GM19238 (cell line): Measurements from ENCODE around the gene CADPS.

Experiments
- DNase-seq: peaks from one replicate; pipeline ENCODE4 v3.0.0; 2011; ENCODE audit warnings: low spot score; ENCODE audit not compliant: insufficient read length

The CADPS gene

GRCh38 chr3:62376906-62377877 lies 498.0 kb downstream of the CADPS start:
- DNase-seq: no peak

DNA sequence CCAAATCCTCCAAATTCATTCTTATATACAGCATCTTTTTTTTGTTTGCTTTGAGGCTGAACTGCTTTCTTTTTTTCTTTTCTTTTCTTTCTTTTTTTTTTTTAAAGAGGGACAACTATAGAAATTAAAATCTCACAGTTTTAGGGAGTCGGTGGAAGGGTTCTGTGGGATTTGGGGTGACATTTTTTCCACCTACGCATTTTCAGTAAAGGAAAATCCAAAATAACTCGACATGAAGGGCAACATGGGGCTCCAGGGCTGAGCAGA lies 498.8 kb downstream of the CADPS start:
- DNase-seq: no peak

DNA sequence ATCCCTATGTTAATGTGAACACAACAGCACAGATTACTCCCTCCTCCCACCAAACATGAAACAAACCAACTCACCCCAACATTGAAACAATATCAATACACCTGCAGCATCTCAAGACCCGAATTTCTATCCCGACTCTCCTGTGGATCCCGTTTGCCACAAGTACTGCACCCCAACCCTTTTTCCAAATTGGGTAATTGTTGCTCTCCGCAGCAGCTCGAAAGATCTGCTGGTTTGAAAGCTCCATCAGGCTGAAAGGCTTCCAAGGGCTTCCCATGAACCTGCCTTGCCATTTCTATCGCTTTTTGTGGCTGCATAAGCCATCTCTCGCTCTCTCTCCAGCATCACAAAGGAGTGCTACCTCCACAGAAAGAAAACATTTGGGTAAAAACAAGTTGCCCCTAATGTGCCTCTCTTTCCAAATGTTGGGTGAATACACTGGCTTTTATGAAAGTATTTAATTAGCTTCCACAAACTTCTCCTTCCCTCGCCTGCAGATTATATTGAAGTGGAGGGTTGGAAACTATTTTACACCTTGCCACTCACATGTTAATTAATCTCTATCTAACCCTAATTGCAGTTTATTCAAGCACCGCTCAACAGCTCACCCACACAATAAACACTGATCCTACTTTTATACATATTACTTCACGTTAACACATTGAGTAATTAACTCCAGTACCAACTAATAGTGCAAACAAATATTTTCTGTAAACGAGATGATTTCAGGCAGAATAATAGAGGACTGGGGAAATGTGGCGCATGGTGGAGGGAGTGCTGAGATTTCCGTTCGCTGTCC lies 499.4 kb downstream of the CADPS start:
- DNase-seq: no peak

DNA sequence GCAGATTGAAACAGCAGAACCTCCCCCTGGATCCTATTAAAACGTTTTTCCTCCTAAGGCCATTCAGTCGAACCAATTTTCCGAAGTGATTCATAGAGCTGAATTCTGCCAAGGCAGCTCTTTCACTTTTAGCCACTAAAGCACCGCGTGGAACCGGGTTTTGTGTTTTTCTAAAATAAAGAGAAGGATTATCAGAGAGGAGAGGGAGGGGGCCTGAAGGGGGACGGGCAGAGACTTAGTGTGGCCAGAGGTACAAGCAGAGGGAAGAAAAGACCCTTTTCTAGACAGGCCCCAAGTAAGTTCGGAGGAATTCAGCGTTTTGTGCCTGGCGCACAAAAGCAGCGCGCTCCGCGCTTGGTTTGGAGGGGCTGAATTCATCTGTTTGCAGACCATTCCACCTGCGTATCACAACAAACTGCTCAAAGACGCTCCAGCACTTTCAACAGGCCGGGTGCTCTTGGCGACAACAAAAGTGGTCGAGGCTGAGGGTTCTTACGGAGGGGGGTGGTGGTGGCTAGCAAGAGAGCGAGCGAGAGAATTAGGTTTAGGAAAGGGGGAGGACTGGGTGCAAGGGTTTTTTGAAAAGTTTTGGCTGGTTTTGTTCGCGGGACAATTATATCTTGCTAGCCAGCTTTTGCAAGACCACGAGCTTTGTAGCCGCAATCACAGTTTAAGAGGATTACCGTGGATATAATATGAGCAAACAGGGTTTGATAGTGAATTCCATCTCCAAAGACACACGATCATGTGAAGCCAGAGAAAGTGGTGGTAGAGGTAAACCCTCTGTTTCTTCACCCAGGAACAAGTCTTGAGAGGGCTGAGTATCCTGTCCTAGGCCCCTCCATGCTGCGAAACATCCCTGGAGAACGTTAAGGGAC lies 500.6 kb downstream of the CADPS start:
- no peak for DNase-seq

GRCh38 chr3:62373714-62374333 lies 501.4 kb downstream of the CADPS start:
- DNase-seq: no peak

GRCh38 chr3:62373215-62373614 lies 502.0 kb downstream of the CADPS start, which contains the start of gene FEZF2:
Gene FEZF2 (minus strand): TSS chr3:62373550. CDS start chr3:62372868, 682 bp downstream.
- no peak for DNase-seq

- DNase-seq: no peak
Measured at GRCh38 chr3:62372621-62373041, 502.6 kb downstream of the CADPS start.

DNA sequence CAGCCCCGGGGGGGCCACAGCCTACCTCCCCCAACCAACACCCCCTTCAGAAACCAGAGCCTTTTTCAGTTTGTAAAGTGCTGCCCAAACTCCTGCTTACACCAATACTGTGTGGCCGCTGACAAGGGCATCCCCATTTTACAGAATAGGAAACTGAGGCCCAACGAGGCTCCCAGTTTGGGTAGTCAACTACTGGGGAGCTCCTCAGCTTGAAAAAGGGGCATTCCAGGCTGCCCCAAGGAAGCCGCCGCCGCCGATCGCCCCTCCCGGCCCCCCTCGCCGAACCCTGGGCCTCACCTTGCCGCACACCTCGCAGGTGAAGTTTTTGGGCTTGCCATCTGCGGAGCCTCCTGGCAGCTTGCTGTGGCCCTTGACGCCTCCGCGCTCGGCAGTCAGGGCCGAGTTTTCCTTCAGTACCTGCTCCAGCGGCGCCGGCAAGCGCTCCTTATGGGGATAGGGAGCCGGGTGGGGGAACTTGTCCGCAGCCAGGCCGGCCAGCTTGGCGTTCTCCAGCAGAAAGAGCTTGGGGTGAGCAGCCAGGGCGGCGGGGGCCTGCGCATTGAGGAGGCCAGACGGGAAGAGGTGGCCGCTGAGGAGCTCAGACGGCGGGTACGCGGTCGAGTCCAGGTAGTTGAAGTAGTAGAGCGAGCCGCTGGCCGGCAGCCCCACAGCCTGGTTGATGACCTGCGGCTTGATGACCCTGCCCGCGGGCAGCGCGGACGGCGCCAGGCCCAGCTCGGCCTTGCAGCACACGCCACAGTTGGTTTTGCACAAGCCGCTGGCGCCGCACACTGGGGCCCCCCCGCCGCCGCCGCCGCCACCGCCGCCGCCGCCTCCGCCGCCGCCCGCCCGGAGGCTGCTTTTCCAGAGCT lies 503.3 kb downstream of the CADPS start:
- DNase-seq: no peak

DNA sequence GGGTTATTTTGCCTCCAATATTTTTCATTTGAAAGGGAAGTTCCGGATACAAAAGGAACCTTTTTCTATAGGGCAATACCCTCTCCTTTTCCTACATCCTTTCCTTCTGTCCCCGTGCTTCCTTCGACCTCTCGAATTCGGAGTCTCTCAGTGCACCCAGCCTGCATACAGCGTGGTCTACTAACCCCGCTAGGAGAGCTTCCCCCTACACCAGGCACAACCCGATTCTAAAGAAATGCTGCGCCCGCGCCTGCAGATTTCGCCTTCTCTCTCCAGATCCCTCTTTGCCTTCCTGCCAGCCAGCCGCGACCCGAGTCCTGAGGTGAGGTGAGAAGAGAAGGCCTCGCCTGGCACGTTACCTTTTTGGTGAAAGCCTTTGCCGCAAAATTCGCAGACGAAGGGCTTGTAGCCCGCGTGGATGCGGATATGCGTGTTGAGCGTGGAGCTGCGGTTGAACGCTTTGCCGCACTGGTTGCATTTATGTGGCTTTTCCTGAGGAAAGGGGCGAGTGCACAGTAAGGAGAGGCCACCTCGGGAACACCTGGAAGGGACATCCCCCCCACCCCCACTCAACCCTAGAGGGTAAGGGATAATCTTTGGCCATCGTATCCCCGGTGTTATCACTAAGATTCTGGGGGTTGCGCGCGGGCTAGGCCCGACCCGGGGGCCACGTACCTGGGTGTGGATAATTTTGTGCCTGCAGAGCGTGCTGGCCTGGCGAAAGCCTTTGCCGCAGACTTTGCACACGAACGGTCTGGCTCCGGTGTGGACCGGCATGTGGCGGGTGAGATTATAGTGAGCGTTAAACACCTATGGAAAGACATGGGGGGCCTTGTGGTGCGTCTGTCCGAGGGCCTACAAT lies 504.1 kb downstream of the CADPS start:
- DNase-seq: no peak

- DNase-seq: no peak
Measured at GRCh38 chr3:62370112-62370857, 504.9 kb downstream of the CADPS start.

DNA sequence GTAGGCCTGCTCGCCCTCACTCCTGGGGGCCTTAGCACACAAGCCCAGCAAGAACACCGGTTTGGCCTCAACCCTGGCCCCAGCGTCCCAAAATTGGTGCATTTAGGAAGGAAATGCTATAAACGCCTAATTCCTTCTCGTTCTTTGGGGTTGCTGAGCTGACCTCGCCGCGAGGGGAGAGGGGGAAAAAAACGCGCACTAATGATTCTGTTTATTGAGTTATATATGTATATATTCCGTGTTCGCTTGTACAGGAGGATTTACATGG lies 505.8 kb downstream of the CADPS start:
- DNase-seq: no peak

- no peak for DNase-seq
Measured at GRCh38 chr3:62368705-62369475, 506.3 kb downstream of the CADPS start.

DNA sequence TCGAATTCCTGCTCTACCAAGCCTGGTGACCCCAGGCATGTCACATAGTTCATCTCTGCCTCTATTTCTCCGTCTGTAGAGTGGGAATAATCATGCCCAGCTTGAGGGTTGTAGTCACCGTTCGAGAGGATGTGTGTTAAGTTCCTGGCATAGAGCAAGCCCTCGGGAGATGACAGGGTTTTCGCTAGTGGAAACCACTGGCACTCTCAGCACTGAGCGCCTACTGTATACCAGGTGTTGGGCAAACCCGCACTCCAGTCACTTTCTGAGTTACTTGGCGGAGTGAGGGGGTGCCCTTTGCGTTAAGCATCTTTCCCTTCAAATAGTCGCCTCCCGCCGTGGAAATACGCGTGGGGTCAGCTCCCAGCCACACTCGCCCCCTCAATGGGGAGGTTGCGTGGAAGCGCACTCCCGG lies 506.9 kb downstream of the CADPS start:
- no peak for DNase-seq

GRCh38 chr3:62367763-62368195 lies 507.4 kb downstream of the CADPS start:
- no peak for DNase-seq

- no peak for DNase-seq
Measured at GRCh38 chr3:62366126-62366484, 509.1 kb downstream of the CADPS start.

- no peak for DNase-seq
Measured at GRCh38 chr3:62365391-62366125, 509.7 kb downstream of the CADPS start.

DNA sequence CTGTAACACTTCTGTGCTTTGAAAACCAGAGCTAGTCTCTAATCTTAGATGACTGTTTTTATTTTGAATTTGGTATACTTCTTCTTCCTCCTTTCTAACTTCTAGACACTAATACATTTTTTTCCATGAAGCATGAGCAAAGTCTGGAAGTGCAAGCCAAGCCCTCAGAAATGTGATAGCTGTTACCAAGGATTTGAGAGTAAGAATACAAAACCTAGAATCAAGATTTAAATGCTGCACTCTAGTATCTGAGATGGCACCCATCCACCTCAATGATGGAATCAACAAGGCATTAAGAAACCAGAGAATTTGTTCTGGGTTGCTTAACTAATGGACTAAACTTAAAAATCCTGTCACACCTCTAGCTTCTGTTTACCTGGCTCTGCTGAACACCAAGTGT lies 511.0 kb downstream of the CADPS start:
- no peak for DNase-seq
